HepG2 (cell line): Measurements from ENCODE around the gene GMEB2. TPM values are rescaled to one million over a fixed set of nuclear protein-coding genes. Genes with fewer than 3 reads are reported as not detected.

Experiments used
- BHLHE40 ChIP-seq: IDR thresholded peaks from 2 replicates; pipeline ENCODE4 v1.6.1; 2011; ENCODE audit warnings: low read length, improper control_type of control experiment
- BRD4 ChIP-seq: sonication (generic); formaldehyde crosslinking; IDR thresholded peaks from 2 replicates; pipeline ENCODE4 v1.4.0; 2020; ENCODE audit warnings: missing genetic modification reagents
- FOSL1 ChIP-seq: sonication (generic); formaldehyde crosslinking; IDR thresholded peaks from 2 replicates; pipeline ENCODE4 v1.9.0; 2021; ENCODE audit warnings: missing genetic modification reagents, borderline replicate concordance
- KLF11 ChIP-seq: IDR thresholded peaks from 2 replicates; pipeline ENCODE4 v1.6.1; 2016; ENCODE audit warnings: missing compliant biosample characterization
- KLF12 ChIP-seq: sonication (generic); formaldehyde crosslinking; IDR thresholded peaks from 2 replicates; pipeline ENCODE4 v1.4.0; 2020; ENCODE audit warnings: missing genetic modification reagents, borderline replicate concordance
- MIXL1 ChIP-seq: IDR thresholded peaks from 2 replicates; pipeline ENCODE4 v1.6.1; 2016
- MTF1 ChIP-seq: sonication (generic); formaldehyde crosslinking; IDR thresholded peaks from 2 replicates; pipeline ENCODE4 v1.5.0; 2020; ENCODE audit warnings: missing genetic modification reagents
- NR2C2 ChIP-seq: sonication (generic); formaldehyde crosslinking; IDR thresholded peaks from 2 replicates; pipeline ENCODE4 v1.4.0; 2020; ENCODE audit warnings: missing genetic modification reagents, mild to moderate bottlenecking, moderate library complexity, borderline replicate concordance
- PRDM4 ChIP-seq: sonication (generic); formaldehyde crosslinking; IDR thresholded peaks from 2 replicates; pipeline ENCODE4 v1.9.0; 2021; ENCODE audit warnings: missing genetic modification reagents, borderline replicate concordance
- SALL1 ChIP-seq: sonication (generic); formaldehyde crosslinking; IDR thresholded peaks from 2 replicates; pipeline ENCODE4 v1.8.0; 2022; ENCODE audit warnings: mild to moderate bottlenecking, missing genetic modification reagents
- SRSF9 ChIP-seq: fragments of 200-400 bp; formaldehyde crosslinking; IDR thresholded peaks from 2 replicates; pipeline ENCODE4 v1.6.1; 2018; ENCODE audit warnings: borderline replicate concordance, mild to moderate bottlenecking, low read depth, low read length; ENCODE audit not compliant: insufficient read depth, poor library complexity, severe bottlenecking
- TGIF2 ChIP-seq: IDR thresholded peaks from 2 replicates; pipeline ENCODE4 v1.6.1; 2016; ENCODE audit warnings: control low read depth, missing compliant biosample characterization
- ZBTB39 ChIP-seq: sonication (generic); formaldehyde crosslinking; IDR thresholded peaks from 2 replicates; pipeline ENCODE4 v1.5.0; 2020; ENCODE audit warnings: missing genetic modification reagents
- ZEB1 ChIP-seq: IDR thresholded peaks from 2 replicates; pipeline ENCODE4 v1.6.1; 2012; ENCODE audit warnings: mild to moderate bottlenecking, low read depth, inconsistent platforms; ENCODE audit not compliant: insufficient replicate concordance
- ZIK1 ChIP-seq: sonication (generic); formaldehyde crosslinking; IDR thresholded peaks from 2 replicates; pipeline ENCODE4 v1.5.0; 2020; ENCODE audit warnings: mild to moderate bottlenecking, low read depth, missing genetic modification reagents, borderline replicate concordance
- ZNF567 ChIP-seq: sonication (generic); formaldehyde crosslinking; IDR thresholded peaks from 2 replicates; pipeline ENCODE4 v1.8.1; 2023; ENCODE audit warnings: mild to moderate bottlenecking, missing genetic modification reagents, borderline replicate concordance
- ZSCAN9 ChIP-seq: IDR thresholded peaks from 2 replicates; pipeline ENCODE4 v1.6.1; 2016; ENCODE audit warnings: borderline replicate concordance
- polyA plus RNA-seq, 8 experiments: library from polyadenylated mRNA; depleted of rRNA in 3 of 8; stranded (reverse) in 7 of 8; unstranded in 1 of 8; fragments of >200 nt; fragmentation: Illumina TruSeq in 4 of 8; extraction: Trizol in 4 of 8; gene quantifications; 2 replicates each; pipeline versions ENCODE4 v1.2.1 to v1.2.3, GENCODE V29; 2011 to 2016; ENCODE audit warnings: low read depth in 4 of 8, missing spikeins in 1 of 8, mixed read lengths in 1 of 8; ENCODE audit not compliant: insufficient read depth in 1 of 8
- total RNA-seq, 5 experiments: library from RNA; depleted of rRNA; stranded (reverse); fragments of >200 nt; fragmentation: Illumina TruSeq; extraction: Trizol; gene quantifications; 2 replicates each; pipeline ENCODE4 v1.2.3, GENCODE V29; 2016; ENCODE audit warnings: low read depth in 1 of 5
- TF ChIP-seq, protein P1 (sequence below): sonication (generic); formaldehyde crosslinking; IDR thresholded peaks from 2 replicates; pipeline ENCODE4 v1.9.0; 2022; ENCODE audit warnings: low read depth, missing genetic modification reagents

GMEB2 gene
- total and polyA plus RNA-seq, 2 of the 13 experiments (the other 11 are each of a cell fraction or from before 2014, with no cell fraction given): 10.6 to 12.4 TPM

GRCh38 chr20:63627129-63627750, 339 bp upstream of the GMEB2 start (continued):
- TF ChIP-seq ZBTB39 (CRISPR knock-in tag) (no peak; the same call in 1 of the 2 replicates), MTF1 (CRISPR knock-in tag) (peak; percentile 86), NR2C2 (CRISPR knock-in tag) (peak; percentile 69), PRDM4 (CRISPR knock-in tag) (peak; percentile 89; the same call in 1 of the 2 replicates), SALL1 (peak; percentile 92), ZSCAN9 (CRISPR knock-in tag) (peak; percentile 83; the same call in 1 of the 2 replicates), BRD4 (CRISPR knock-in tag) (peak; percentile 77; the same call in 1 of the 2 replicates), FOSL1 (CRISPR knock-in tag) (0 out of 2 replicates have a peak, but pooled peaks have one; percentile 35), ZNF567 (peak; percentile 90; the same call in 1 of the 2 replicates), KLF11 (0 out of 2 replicates have a peak, but pooled peaks have one; percentile 63), ZIK1 (peak; percentile 96), SRSF9 (no peak), KLF12 (CRISPR knock-in tag) (peak; percentile 84; the same call in 1 of the 2 replicates), BHLHE40 (no peak), ZEB1 (no peak), TGIF2 (CRISPR knock-in tag) (peak; percentile 85), MIXL1 (no peak; the same call in 1 of the 2 replicates)
- TF ChIP-seq, protein P1, sequence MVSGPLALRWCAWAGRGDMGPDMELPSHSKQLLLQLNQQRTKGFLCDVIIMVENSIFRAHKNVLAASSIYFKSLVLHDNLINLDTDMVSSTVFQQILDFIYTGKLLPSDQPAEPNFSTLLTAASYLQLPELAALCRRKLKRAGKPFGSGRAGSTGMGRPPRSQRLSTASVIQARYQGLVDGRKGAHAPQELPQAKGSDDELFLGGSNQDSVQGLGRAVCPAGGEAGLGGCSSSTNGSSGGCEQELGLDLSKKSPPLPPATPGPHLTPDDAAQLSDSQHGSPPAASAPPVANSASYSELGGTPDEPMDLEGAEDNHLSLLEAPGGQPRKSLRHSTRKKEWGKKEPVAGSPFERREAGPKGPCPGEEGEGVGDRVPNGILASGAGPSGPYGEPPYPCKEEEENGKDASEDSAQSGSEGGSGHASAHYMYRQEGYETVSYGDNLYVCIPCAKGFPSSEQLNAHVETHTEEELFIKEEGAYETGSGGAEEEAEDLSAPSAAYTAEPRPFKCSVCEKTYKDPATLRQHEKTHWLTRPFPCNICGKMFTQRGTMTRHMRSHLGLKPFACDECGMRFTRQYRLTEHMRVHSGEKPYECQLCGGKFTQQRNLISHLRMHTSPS (CRISPR knock-in tag): peak; percentile 76
